K562 (cell line): ENCODE measurements around the gene WWTR1. TPM values are rescaled to one million over a fixed set of nuclear protein-coding genes. Genes with fewer than 3 reads are reported as not detected.

ENCODE experiments used
- ATAC-seq: fragments of 200-7000 bp; cut with Tn5 transposase; 3 replicates; pipeline ENCODE4 v1.9.1; 2020; ENCODE audit warnings: moderate library complexity
- BruUV-seq: library from RNA; stranded (reverse); fragments of 400-500 nt; replicated peaks from 2 replicates; lab custom pipeline; 2021; lab: Mats Ljungman, UMichigan
- CTCF ChIA-PET: fragments of 300-600 bp; formaldehyde crosslinking; extraction: SDS; loops from one replicate; lab custom pipeline; 2021; ENCODE audit warnings: low intra/inter-chr PET ratio; lab: Yijun Ruan, JAX
- POLR2A ChIA-PET: fragments of 300-600, 350-650 bp; sonication (Branson Sonifier 250); formaldehyde crosslinking; extraction: SDS; loops from one replicate; lab custom pipeline; 2021; ENCODE audit warnings: antibody characterized with exemption, inconsistent platforms; lab: Yijun Ruan, JAX
- DNase-seq, 4 experiments: peaks; one replicate each; pipeline versions ENCODE4 v3.0.0 to v3.0.0-alpha.2; 2011 to 2018; ENCODE audit warnings: low spot score in 3 of 4, mixed read lengths in 3 of 4; ENCODE audit errors: extremely low read depth in 1 of 4
- FAIRE-seq: peaks from 2 replicates; lab custom pipeline; 2011; peaks lifted over from hg19 to GRCh38; lab: Jason Lieb, UNC
- H2AFZ ChIP-seq: 2 replicates; pipeline ENCODE4 v1.6.0; 2011; ENCODE audit warnings: low read depth, low read length, control low read depth, inconsistent platforms
- H3K27ac ChIP-seq: fragments of 200-600 bp; 3 replicates; pipeline ENCODE4 v1.8.0; 2011; ENCODE audit warnings: low read depth, mild to moderate bottlenecking, control low read depth, inconsistent platforms, low read length, moderate library complexity, mixed read lengths; ENCODE audit errors: extremely low read depth
- H3K27me3 ChIP-seq, 2 experiments: fragments of 300-600 bp in 1 of 2; 2 replicates in 1 of 2; 3 replicates in 1 of 2; pipeline versions ENCODE4 v1.6.0 to v1.8.0; 2011; ENCODE audit warnings: inconsistent platforms in 2 of 2, low read length in 2 of 2, mild to moderate bottlenecking in 1 of 2, mixed read lengths in 1 of 2, moderate library complexity in 1 of 2; ENCODE audit not compliant: control insufficient read depth in 2 of 2, insufficient read depth in 2 of 2
- H3K36me3 ChIP-seq: fragments of 300-600 bp; 3 replicates; pipeline ENCODE4 v1.8.0; 2011; ENCODE audit warnings: mild to moderate bottlenecking, low read length, inconsistent platforms; ENCODE audit not compliant: control insufficient read depth, insufficient read depth
- H3K4me1 ChIP-seq, 2 experiments: fragments of 200-600 bp in 1 of 2; replicated peaks in 1 of 2; 2 replicates in 1 of 2; 3 replicates in 1 of 2; pipeline versions ENCODE4 v1.5.1 to v1.8.0; 2011; ENCODE audit warnings: inconsistent platforms in 2 of 2, low read length in 2 of 2, mild to moderate bottlenecking in 1 of 2, mixed read lengths in 1 of 2, moderate library complexity in 1 of 2; ENCODE audit not compliant: control insufficient read depth in 2 of 2, insufficient read depth in 2 of 2
- H3K4me2 ChIP-seq: 2 replicates; pipeline ENCODE4 v1.6.1; 2011; ENCODE audit warnings: low read length, control low read depth, inconsistent platforms, mixed read lengths; ENCODE audit not compliant: insufficient read depth
- H3K4me3 ChIP-seq: fragments of 200-600 bp; sonication (generic), shearing (Covaris generic); 2 replicates; pipeline ENCODE4 v1.5.1; 2016; ENCODE audit warnings: control low read depth, inconsistent platforms
- H3K79me2 ChIP-seq: fragments of 200-600 bp; 3 replicates; pipeline ENCODE4 v1.8.0; 2011; ENCODE audit warnings: low read length, inconsistent platforms; ENCODE audit not compliant: control insufficient read depth, insufficient read depth
- H3K9ac ChIP-seq, 2 experiments: 2 replicates each; pipeline versions ENCODE4 v1.6.0 to v1.6.1; 2011; ENCODE audit warnings: low read depth in 2 of 2, low read length in 2 of 2, control low read depth in 1 of 2, inconsistent platforms in 1 of 2, mild to moderate bottlenecking in 1 of 2, mixed read lengths in 1 of 2; ENCODE audit not compliant: insufficient read depth in 1 of 2
- H3K9me1 ChIP-seq: one replicate; pipeline ENCODE4 v1.6.0; 2011; ENCODE audit warnings: inconsistent platforms, mild to moderate bottlenecking, low read length, moderate library complexity; ENCODE audit not compliant: control insufficient read depth, insufficient read depth
- H3K9me3 ChIP-seq: replicated peaks from 2 replicates; pipeline ENCODE4 v1.5.1; 2011; ENCODE audit warnings: low read depth, low read length, inconsistent platforms; ENCODE audit not compliant: control insufficient read depth, insufficient read depth
- H4K20me1 ChIP-seq: replicated peaks from 2 replicates; pipeline ENCODE4 v1.6.1; 2011; ENCODE audit warnings: low read length, inconsistent platforms, mixed read lengths; ENCODE audit not compliant: control insufficient read depth, insufficient read depth
- EP300 ChIP-seq: IDR thresholded peaks from 2 replicates; pipeline ENCODE4 v1.6.1; 2012; ENCODE audit warnings: low read length, improper control_type of control experiment
- ESRRA ChIP-seq: fragments of 450-650 bp; IDR thresholded peaks from 2 replicates; pipeline ENCODE4 v1.6.1; 2014; ENCODE audit warnings: low read depth, mild to moderate bottlenecking, moderate library complexity, borderline replicate concordance
- GTF2E2 ChIP-seq: fragments of 200-800 bp; sonication (Bioruptor generic); IDR thresholded peaks from 2 replicates; pipeline ENCODE4 v1.6.1; 2016; ENCODE audit warnings: missing genetic modification characterization, missing compliant biosample characterization
- HCFC1 ChIP-seq: IDR thresholded peaks from 2 replicates; pipeline ENCODE4 v1.6.1; 2012; ENCODE audit warnings: low read depth, low read length, improper control_type of control experiment
- JUN ChIP-seq, 2 experiments: sonication (generic) in 1 of 2; formaldehyde crosslinking in 1 of 2; IDR thresholded peaks; 2 replicates each; pipeline versions ENCODE4 v1.6.1 to v1.8.0; 2012 to 2022; ENCODE audit warnings: borderline replicate concordance in 2 of 2, mild to moderate bottlenecking in 2 of 2, improper control_type of control experiment in 1 of 2, low read depth in 1 of 2, low read length in 1 of 2, missing genetic modification reagents in 1 of 2
- MAZ ChIP-seq, 2 experiments: fragments of 450-650 bp in 1 of 2; sonication (generic) in 1 of 2; formaldehyde crosslinking; IDR thresholded peaks in 1 of 2; conservative IDR thresholded peaks in 1 of 2; 2 replicates each; pipeline versions ENCODE4 v1.4.0 to v1.5.0; 2020; ENCODE audit warnings: mild to moderate bottlenecking in 1 of 2, missing genetic modification reagents in 1 of 2
- MYBL2 ChIP-seq, 2 experiments: fragments of 450-650 bp in 1 of 2; sonication (generic) in 1 of 2; formaldehyde crosslinking in 1 of 2; IDR thresholded peaks; 2 replicates each; pipeline versions ENCODE4 v1.6.1 to v1.8.1; 2017 to 2022; ENCODE audit warnings: borderline replicate concordance in 1 of 2, inconsistent platforms in 1 of 2, low read depth in 1 of 2, mild to moderate bottlenecking in 1 of 2, missing genetic modification reagents in 1 of 2, moderate library complexity in 1 of 2
- OTX1 ChIP-seq: fragments of 450-650 bp; formaldehyde crosslinking; IDR thresholded peaks from 2 replicates; pipeline ENCODE4 v1.4.0; 2022; ENCODE audit warnings: mild to moderate bottlenecking
- POLR2A ChIP-seq: fragments of 450-650 bp; conservative IDR thresholded peaks from 2 replicates; pipeline ENCODE4 v1.6.1; 2016
- POLR2G ChIP-seq: fragments of 200-400 bp; formaldehyde crosslinking; IDR thresholded peaks from 2 replicates; pipeline ENCODE4 v1.6.1; 2017; ENCODE audit warnings: low read depth, mild to moderate bottlenecking, antibody characterized with exemption, low read length, moderate library complexity
- RBM25 ChIP-seq: fragments of 200-400 bp; formaldehyde crosslinking; IDR thresholded peaks from 2 replicates; pipeline ENCODE4 v1.6.1; 2018; ENCODE audit warnings: low read length, low read depth, moderate library complexity; ENCODE audit not compliant: severe bottlenecking
- YY1 ChIP-seq, 3 experiments: IDR thresholded peaks; 2 replicates each; pipeline ENCODE4 v1.6.1; 2011; ENCODE audit warnings: low read length in 2 of 3, mild to moderate bottlenecking in 2 of 3, moderate library complexity in 2 of 3, borderline replicate concordance in 1 of 3, control low read depth in 1 of 3, low read depth in 1 of 3; ENCODE audit not compliant: insufficient read depth in 3 of 3, insufficient replicate concordance in 2 of 3, control insufficient read depth in 1 of 3, insufficient read length in 1 of 3; ENCODE audit errors: extremely low read depth in 1 of 3
- ZNF184 ChIP-seq: sonication (generic); formaldehyde crosslinking; IDR thresholded peaks from 2 replicates; pipeline ENCODE4 v1.5.0; 2020; ENCODE audit warnings: missing genetic modification reagents
- ZNF507 ChIP-seq: conservative IDR thresholded peaks from 2 replicates; pipeline ENCODE4 v1.6.1; 2017; ENCODE audit warnings: missing genetic modification characterization, missing compliant biosample characterization
- WGBS: fragments of 100-300 bp; shearing (Covaris generic); methylation state at CpG from one replicate; pipeline ENCODE4 v1.1.6; 2016; ENCODE audit warnings: low coverage, mixed read lengths; ENCODE audit not compliant: insufficient coverage; ENCODE audit errors: missing lambda C conversion rate; 5-methylcytosine and 5-hydroxymethylcytosine counted together
- in situ Hi-C: fragments of 300-500 bp; cut with MboI; formaldehyde crosslinking; loops from 4 replicates; pipeline ENCODE4 v1.15.0; 2018; ENCODE audit warnings: inconsistent platforms, mixed read lengths
- intact Hi-C: fragments of 100-400 bp; cut with micrococcal nuclease; formaldehyde crosslinking; loops from 2 replicates; pipeline ENCODE4 v1.14.2; 2022
- polyA plus RNA-seq, 8 experiments: library from polyadenylated mRNA; depleted of rRNA in 4 of 8; stranded (reverse) in 5 of 8; unstranded in 3 of 8; fragments of >200 nt; fragmentation: Nextera tagmentation in 2 of 8; fragmentation: Illumina TruSeq in 1 of 8; extraction: Ambion mirVana in 2 of 8; extraction: Trizol in 1 of 8; gene quantifications; 2 replicates each; pipeline versions ENCODE4 v1.2.1 to v1.2.3, GENCODE V29; 2011 to 2014; ENCODE audit warnings: inconsistent platforms in 1 of 8, missing spikeins in 1 of 8
- total RNA-seq, 7 experiments: library from RNA; depleted of rRNA in 6 of 7; stranded (reverse); fragments of >200 nt in 6 of 7; fragmentation: Illumina TruSeq in 2 of 7; extraction: Trizol in 2 of 7; gene quantifications; 2 replicates each; pipeline versions ENCODE4 v1.2.1 to v1.2.3, GENCODE V29; 2011 to 2021; ENCODE audit warnings: low replicate concordance in 1 of 7
- TF ChIP-seq, protein P1 (sequence below): sonication (generic); formaldehyde crosslinking; IDR thresholded peaks from 2 replicates; pipeline ENCODE4 v1.8.0; 2022; ENCODE audit warnings: mild to moderate bottlenecking, low read depth, missing genetic modification reagents
- TF ChIP-seq, protein P2 (sequence below): sonication (generic); formaldehyde crosslinking; IDR thresholded peaks from 2 replicates; pipeline ENCODE4 v1.9.0; 2022; ENCODE audit warnings: mild to moderate bottlenecking, missing genetic modification reagents

The WWTR1 gene
- total and polyA plus RNA-seq, 9 of the 15 experiments (the other 6 are each of a cell fraction or from before 2014, with no cell fraction given) = 0.04 to 1.5 (median 0.60) TPM

DNA sequence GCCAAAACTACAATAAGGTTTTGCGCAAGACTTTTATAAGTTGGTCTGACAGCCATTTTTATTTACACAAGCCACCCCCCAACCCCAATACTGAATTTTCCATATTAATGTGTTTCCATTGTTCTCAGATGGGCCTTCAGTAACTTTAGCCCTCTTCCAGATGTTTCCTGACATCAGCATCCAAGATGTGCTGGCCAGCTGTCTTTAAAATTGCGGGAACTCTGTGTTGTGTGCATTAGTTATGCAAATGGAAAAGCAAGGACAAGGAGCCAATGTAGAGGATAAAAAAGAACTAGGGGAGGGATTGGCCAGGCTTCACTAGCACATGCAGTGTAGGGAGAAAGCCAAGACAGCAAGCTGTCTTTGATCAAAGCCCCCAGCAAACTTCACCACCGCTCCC is 49.1 kb upstream of the WWTR1 start:
- Histone ChIP-seq H3K4me1 (no peaks in the 10 kb centered on the region), H3K36me3 (no peaks in the 10 kb centered on the region), H2AFZ (no peak overlapping the region), H3K9me3 (no peaks in the 10 kb centered on the region), H3K27me3 (no peaks in the 10 kb centered on the region), H3K9me1 (no peaks in the 10 kb centered on the region), H3K4me3 (no peak overlapping the region), H4K20me1 (no peaks in the 10 kb centered on the region), H3K79me2 (no peaks in the 10 kb centered on the region), H3K4me2 (no peak overlapping the region), H3K9ac (no peak overlapping the region), H3K27ac (no peak overlapping the region)
- ATAC-seq = no peak
- no TSS peak for BruUV-seq
- DNase-seq = no peak
- intact Hi-C loops (no loop called here), in situ Hi-C loops (no loop called here)
- ChIA-PET CTCF (no interaction called here), POLR2A (interaction anchor here (1.0 kb wide), 1 partner anchor 10 kb away, joined by 3 read pairs; no protein-coding TSS in a partner anchor)
- TF ChIP-seq POLR2A (no peak), JUN (IDR thresholded peaks at IDR 0.05; ENCODE audit: borderline replicate concordance, low read depth, low read length) (no peak), JUN (CRISPR knock-in tag; IDR thresholded peaks at IDR 0.05; ENCODE audit: borderline replicate concordance) (no peak), ZNF184 (CRISPR knock-in tag) (no peak), GTF2E2 (tag) (no peak), RBM25 (no peak), ZNF507 (tag) (no peak), YY1 (IDR thresholded peaks at IDR 0.05; ENCODE audit: borderline replicate concordance in 1 of 3, control insufficient read depth in 1 of 3, extremely low read depth in 1 of 3, insufficient read depth in 3 of 3, insufficient read length in 1 of 3, insufficient replicate concordance in 2 of 3, low read depth in 1 of 3, low read length in 2 of 3) (no peak), MYBL2 (IDR thresholded peaks at IDR 0.05; ENCODE audit: low read depth) (no peak), MYBL2 (CRISPR knock-in tag; IDR thresholded peaks at IDR 0.05; ENCODE audit: borderline replicate concordance) (no peak), ESRRA (no peak), EP300 (no peak), MAZ (CRISPR knock-in tag; conservative IDR thresholded peaks at IDR 0.05 in 1 of 2, IDR thresholded peaks at IDR 0.05 in 1 of 2) (no peak), POLR2G (no peak), HCFC1 (no peak), OTX1 (CRISPR knock-in tag) (no peak)
- TF ChIP-seq, protein P1, sequence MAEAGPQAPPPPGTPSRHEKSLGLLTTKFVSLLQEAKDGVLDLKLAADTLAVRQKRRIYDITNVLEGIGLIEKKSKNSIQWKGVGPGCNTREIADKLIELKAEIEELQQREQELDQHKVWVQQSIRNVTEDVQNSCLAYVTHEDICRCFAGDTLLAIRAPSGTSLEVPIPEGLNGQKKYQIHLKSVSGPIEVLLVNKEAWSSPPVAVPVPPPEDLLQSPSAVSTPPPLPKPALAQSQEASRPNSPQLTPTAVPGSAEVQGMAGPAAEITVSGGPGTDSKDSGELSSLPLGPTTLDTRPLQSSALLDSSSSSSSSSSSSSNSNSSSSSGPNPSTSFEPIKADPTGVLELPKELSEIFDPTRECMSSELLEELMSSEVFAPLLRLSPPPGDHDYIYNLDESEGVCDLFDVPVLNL (CRISPR knock-in tag) = no peak
- TF ChIP-seq, protein P2, sequence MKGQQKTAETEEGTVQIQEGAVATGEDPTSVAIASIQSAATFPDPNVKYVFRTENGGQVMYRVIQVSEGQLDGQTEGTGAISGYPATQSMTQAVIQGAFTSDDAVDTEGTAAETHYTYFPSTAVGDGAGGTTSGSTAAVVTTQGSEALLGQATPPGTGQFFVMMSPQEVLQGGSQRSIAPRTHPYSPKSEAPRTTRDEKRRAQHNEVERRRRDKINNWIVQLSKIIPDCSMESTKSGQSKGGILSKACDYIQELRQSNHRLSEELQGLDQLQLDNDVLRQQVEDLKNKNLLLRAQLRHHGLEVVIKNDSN (CRISPR knock-in tag) = no peak
- FAIRE-seq = no peak
- WGBS = 19% methylated on average over 3 of the region's 3 CpGs
